Hematopoietic multipotent progenitor cell treated with erythropoietin and hydrocortisone succinate and interleukin-3 and kit ligand, for 4 days (in vitro differentiated cells): ENCODE data around the gene DISC1.
"Not testable (repeated sequence)": the region's sequence is repeated elsewhere in the genome, so short reads cannot be mapped to it uniquely, and the experiment has no call there.

ENCODE experiments used
- DNase-seq: peaks from one replicate; pipeline ENCODE4 v3.0.0-alpha.2; 2015

The DISC1 gene

GRCh38 chr1:231606712-231607111 lies 19.9 kb upstream of the DISC1 start:
- DNase-seq: no peak

- DNase-seq: no peak
These were observed 16.2 kb upstream of the DISC1 start for GRCh38 chr1:231610388-231610787.

GRCh38 chr1:231611111-231611510 lies 15.5 kb upstream of the DISC1 start:
- DNase-seq: no peak

GRCh38 chr1:231611851-231612250 lies 14.7 kb upstream of the DISC1 start:
- DNase-seq: no peak

- DNase-seq: peak; percentile 89
These were observed 14.0 kb upstream of the DISC1 start for GRCh38 chr1:231612393-231613089.

- peak; percentile 32 for DNase-seq
These were observed 12.9 kb upstream of the DISC1 start for GRCh38 chr1:231613419-231614349.

- DNase-seq: no peak
These were observed 9.9 kb upstream of the DISC1 start for GRCh38 chr1:231616667-231617066.

GRCh38 chr1:231618609-231619256 lies 7.9 kb upstream of the DISC1 start:
- no peak for DNase-seq

GRCh38 chr1:231619257-231619634 lies 7.3 kb upstream of the DISC1 start:
- no peak for DNase-seq

GRCh38 chr1:231625042-231625441 lies 1.5 kb upstream of the DISC1 start:
- not testable (repeated sequence) for DNase-seq

- peak; percentile 20 for DNase-seq
These were observed 535 bp upstream of the DISC1 start for GRCh38 chr1:231625975-231626534.

GRCh38 chr1:231626951-231627614 lies 493 bp downstream of the DISC1 start:
- DNase-seq: peak; percentile 79

GRCh38 chr1:231628207-231628876 lies 1.8 kb downstream of the DISC1 start:
- peak; percentile 29 for DNase-seq

- peak; percentile 63 for DNase-seq
These were observed 2.5 kb downstream of the DISC1 start for GRCh38 chr1:231629132-231629531.

- no peak for DNase-seq
These were observed 4.1 kb downstream of the DISC1 start for GRCh38 chr1:231630558-231631205.

- no peak for DNase-seq
These were observed 5.1 kb downstream of the DISC1 start for GRCh38 chr1:231631717-231632116.

GRCh38 chr1:231632119-231632518 lies 5.5 kb downstream of the DISC1 start:
- no peak for DNase-seq

- DNase-seq: no peak
These were observed 7.9 kb downstream of the DISC1 start for GRCh38 chr1:231634323-231635013.

GRCh38 chr1:231636157-231636556 lies 9.6 kb downstream of the DISC1 start:
- DNase-seq: no peak

- DNase-seq: not testable (repeated sequence)
These were observed 10.3 kb downstream of the DISC1 start for GRCh38 chr1:231636922-231637321.

- DNase-seq: no peak
These were observed 12.1 kb downstream of the DISC1 start for GRCh38 chr1:231638647-231639046.
